Epithelial cell of proximal tubule (primary cell): ENCODE results near the gene PPRC1. TPM values are rescaled to one million over a fixed set of nuclear protein-coding genes. Genes with fewer than 3 reads are reported as not detected.

Experiments used
- DNase-seq: peaks from one replicate; pipeline ENCODE4 v3.0.0-alpha.2; 2011; ENCODE audit warnings: low read depth
- H3K4me3 ChIP-seq: 2 replicates; pipeline ENCODE4 v1.5.1; 2011; ENCODE audit warnings: low read depth, mild to moderate bottlenecking, low read length
- total RNA-seq: library from RNA; depleted of rRNA; stranded (reverse); fragments of >200 nt; gene quantifications from 2 replicates; pipeline ENCODE4 v1.2.3, GENCODE V29; 2015
- TF ChIP-seq, protein P1 (sequence below): conservative IDR thresholded peaks from 2 replicates; pipeline ENCODE4 v1.5.1; 2012; ENCODE audit warnings: low read depth, mild to moderate bottlenecking, low read length

PPRC1 gene
- total RNA-seq, 1 donor from 2014 or later = 21.4 TPM

DNA sequence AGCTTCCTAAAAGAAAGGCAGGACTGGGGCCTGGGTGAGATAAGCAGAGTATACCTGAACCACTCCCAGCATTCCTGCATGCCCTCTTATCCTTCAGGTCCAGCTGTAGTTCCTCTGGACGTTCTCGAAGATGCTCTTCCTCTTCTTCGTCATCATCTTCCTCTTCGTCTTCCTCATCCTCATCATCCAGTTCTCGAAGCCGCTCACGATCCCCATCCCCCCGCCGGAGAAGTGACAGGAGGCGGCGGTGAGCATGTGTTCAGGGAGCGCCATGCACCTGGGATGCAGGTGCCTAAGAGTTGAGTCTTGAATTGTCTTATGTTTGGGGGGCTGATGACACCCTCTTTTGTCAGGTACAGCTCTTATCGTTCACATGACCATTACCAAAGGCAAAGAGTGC lies 15.4 kb downstream of the PPRC1 start:
- TF ChIP-seq, protein P1, sequence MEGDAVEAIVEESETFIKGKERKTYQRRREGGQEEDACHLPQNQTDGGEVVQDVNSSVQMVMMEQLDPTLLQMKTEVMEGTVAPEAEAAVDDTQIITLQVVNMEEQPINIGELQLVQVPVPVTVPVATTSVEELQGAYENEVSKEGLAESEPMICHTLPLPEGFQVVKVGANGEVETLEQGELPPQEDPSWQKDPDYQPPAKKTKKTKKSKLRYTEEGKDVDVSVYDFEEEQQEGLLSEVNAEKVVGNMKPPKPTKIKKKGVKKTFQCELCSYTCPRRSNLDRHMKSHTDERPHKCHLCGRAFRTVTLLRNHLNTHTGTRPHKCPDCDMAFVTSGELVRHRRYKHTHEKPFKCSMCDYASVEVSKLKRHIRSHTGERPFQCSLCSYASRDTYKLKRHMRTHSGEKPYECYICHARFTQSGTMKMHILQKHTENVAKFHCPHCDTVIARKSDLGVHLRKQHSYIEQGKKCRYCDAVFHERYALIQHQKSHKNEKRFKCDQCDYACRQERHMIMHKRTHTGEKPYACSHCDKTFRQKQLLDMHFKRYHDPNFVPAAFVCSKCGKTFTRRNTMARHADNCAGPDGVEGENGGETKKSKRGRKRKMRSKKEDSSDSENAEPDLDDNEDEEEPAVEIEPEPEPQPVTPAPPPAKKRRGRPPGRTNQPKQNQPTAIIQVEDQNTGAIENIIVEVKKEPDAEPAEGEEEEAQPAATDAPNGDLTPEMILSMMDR = no peak
- H3K4me3 ChIP-seq = no peak overlapping the region
- DNase-seq = no peak

DNA sequence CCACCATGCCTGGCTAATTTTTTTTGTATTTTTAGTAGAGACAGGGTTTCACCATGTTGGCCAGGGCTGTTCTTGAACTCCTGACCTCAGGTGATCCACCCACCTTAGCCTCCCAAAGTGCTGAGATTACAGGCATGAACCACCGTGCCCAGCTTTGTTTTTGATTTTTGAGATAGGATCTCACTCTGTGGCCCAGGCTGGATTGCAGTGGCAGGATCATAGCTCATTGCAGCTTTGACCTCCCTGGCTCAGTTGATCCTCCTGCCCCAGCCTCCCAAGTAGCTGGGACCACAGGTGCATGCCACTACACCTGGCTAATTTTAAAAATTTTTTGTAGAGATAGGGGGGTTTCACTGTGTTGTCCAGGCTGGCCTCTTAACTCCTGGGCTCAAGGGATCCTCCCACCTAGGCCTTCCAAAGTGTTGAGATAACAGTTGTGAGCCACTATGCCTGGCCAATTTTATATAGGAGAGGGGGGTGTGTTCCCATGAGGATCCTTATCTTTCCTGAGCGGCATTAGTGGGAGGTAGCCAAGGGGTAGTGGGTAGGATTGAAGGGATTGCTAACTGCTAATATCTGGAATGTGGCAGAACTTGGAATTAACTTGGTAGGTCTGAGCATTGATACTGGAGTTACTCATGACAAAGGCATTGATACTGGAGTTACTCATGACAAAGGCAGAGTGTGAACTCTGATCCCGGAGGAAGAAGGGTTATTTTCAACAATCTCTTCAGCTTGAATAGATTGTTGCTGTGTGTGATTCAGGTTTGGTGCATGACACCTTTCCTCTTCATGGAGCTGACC lies 18.3 kb downstream of the PPRC1 start:
- TF ChIP-seq, protein P1 = no peak
- peak overlapping the region; percentile 94 for H3K4me3 ChIP-seq
- DNase-seq = peak; percentile 73

DNA sequence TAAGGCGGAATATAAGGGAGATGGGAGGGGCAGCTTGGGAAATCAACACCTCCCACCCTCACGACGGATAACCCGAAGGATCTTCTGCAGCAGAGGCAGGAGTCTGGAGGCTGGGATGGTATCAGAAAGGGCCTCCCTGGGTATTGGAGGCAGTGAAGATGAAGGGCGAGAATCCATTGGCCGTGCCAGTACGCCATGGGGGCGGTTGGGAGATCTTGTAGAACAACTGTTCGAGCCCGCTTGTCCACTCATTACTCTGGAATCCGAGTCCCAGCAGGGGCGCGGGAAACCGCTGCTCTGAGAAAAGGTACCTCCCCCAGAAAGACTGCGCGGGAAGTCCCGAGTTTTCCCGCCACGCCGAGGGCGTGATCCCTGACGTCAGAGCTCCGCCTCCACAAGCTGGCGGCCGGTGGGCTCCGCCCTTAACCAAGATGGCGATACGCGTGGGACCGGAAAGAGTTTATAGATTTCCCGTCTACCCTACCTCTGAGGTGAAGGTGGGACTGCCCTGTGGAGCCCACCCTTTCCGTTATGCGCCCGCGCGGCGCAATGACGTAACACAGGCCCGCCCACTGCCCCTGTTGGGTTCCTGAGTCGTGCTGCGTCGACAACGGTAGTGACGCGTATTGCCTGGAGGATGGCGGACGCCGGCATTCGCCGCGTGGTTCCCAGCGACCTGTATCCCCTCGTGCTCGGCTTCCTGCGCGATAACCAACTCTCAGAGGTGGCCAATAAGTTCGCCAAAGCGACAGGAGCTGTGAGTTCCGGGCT lies 19.1 kb downstream of the PPRC1 start, which contains the start of gene NOLC1:
NOLC1 (plus strand) TSS at position 616 of the 771 bp plus-strand sequence; CDS start at position 638, 22 bp downstream.
- TF ChIP-seq, protein P1 = no peak
- DNase-seq = peak; percentile 91
- H3K4me3 ChIP-seq = peak within 1 kb of the TSS; percentile 94

DNA sequence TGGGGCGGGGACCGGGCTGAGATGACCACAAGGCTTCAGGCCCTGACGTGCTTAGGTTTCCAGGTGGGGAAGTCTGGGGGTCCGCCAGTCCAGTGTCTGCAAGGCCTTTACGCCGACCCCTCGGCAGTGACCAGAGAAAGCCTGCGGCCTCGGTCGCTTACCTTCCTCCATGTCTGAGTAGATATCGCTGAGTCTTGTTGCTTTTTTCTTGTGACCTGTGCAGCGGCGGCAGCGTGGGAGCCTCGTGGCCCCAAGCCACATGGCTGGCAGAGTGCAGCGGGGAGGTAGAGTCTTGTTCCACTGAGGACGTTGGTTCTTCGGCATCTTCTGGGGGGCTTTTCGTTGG lies 19.7 kb downstream of the PPRC1 start:
- DNase-seq = no peak

DNA sequence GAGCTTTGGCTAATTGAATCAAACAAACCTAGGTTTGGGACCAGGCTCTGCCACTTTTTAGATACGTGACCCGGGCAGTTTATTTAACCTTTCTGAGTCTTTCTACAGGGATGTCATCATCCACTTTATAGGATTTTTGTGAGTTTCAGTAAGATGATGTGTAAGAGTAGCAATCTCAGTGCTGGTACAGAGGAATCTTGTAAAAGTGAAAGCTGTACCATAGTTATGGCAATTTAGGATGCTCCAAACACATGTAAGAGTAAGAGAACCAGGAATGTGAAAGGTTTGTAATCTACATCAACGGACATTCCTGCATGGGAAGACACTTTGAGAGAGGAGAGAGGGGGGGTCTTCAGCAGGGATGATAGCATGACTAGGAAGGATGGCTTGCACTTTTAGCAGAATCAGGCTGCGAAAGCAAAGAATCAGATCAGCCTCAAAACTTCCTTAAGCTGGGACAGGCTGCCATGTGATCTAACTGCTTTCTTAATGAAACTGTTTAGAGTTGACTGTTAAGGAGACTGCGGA lies 20.3 kb downstream of the PPRC1 start:
- no peak for DNase-seq
- TF ChIP-seq, protein P1 = no peak
- H3K4me3 ChIP-seq = peak overlapping the region; percentile 94

More for the DNA sequence above, 19.7 kb downstream of the PPRC1 start:
- TF ChIP-seq, protein P1 = no peak
- peak overlapping the region; percentile 94 for H3K4me3 ChIP-seq

DNA sequence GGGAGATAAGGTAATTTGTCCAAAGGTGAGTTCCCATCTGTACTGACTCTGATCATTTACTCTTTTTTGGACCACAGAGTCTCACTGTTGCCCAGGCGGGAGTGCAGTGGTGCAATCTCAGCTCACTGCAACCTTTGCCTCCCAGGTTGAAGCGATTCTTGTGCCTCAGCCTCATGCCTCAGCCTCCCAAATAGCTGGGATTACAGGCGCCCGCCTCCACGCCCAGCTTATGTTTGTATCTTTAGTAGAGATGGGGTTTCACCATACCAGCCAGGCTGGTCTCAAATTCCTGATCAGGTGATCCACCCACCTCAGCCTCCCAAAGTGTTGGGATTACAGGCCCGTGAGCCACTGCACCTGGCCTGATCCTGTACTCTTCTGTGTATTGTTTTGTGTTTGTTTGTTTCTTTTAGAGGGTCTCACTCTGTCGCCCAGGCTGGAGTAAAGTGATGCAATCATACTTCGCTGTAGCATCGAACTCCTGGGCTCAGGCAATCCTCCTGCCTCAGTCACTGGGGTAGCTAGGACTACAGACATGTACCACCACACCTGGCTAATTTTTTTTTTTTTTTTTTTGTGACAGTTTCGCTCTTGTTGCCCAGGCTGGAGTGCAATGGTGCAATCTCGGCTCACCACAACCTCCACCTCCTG lies 21.8 kb downstream of the PPRC1 start:
- DNase-seq = no peak
- no peak overlapping the region for H3K4me3 ChIP-seq
- TF ChIP-seq, protein P1 = no peak
